Keratinocyte (primary cell): Measurements from ENCODE around the gene CCSER1.

Source experiments
- EZH2 ChIP-seq: IDR thresholded peaks from one replicate; pipeline ENCODE4 v1.6.1; 2012; ENCODE audit warnings: inconsistent platforms, mild to moderate bottlenecking, low read length, moderate library complexity
- TF ChIP-seq, protein P1 (sequence below), 3 experiments: IDR thresholded peaks in 1 of 3; conservative IDR thresholded peaks in 1 of 3; optimal IDR thresholded peaks in 1 of 3; 2 replicates in 2 of 3; 3 replicates in 1 of 3; pipeline versions ENCODE3 to v1.5.1; 2011; ENCODE audit warnings: low read length in 3 of 3, mild to moderate bottlenecking in 3 of 3, moderate library complexity in 2 of 3, control low read depth in 1 of 3, inconsistent platforms in 1 of 3; ENCODE audit not compliant: insufficient read depth in 2 of 3; ENCODE audit errors: extremely low read depth in 1 of 3

DNA sequence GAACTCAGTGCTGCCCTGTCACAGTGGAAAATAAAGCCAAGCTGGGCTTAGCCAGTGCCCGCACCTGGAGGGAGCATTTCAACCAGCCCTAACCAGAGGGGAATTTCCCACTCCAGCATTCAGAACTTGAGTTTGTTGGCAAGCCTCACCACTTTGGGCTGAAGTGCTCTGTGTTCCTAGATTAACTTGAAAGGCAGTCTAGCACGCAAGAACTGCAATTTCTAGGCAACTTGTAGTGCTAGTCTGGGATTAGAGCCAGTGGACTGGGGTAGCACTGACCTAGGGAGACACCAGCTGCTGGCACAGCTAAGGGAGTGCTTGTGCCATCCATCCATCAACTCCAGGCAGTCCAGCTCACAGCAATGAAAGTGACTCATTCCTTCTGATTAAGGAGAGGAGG lies 1115.9 kb downstream of the CCSER1 start:
- TF ChIP-seq, protein P1, sequence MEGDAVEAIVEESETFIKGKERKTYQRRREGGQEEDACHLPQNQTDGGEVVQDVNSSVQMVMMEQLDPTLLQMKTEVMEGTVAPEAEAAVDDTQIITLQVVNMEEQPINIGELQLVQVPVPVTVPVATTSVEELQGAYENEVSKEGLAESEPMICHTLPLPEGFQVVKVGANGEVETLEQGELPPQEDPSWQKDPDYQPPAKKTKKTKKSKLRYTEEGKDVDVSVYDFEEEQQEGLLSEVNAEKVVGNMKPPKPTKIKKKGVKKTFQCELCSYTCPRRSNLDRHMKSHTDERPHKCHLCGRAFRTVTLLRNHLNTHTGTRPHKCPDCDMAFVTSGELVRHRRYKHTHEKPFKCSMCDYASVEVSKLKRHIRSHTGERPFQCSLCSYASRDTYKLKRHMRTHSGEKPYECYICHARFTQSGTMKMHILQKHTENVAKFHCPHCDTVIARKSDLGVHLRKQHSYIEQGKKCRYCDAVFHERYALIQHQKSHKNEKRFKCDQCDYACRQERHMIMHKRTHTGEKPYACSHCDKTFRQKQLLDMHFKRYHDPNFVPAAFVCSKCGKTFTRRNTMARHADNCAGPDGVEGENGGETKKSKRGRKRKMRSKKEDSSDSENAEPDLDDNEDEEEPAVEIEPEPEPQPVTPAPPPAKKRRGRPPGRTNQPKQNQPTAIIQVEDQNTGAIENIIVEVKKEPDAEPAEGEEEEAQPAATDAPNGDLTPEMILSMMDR (optimal IDR thresholded peaks at IDR 0.05 in 1 of 3, IDR thresholded peaks at IDR 0.05 in 1 of 3, conservative IDR thresholded peaks at IDR 0.05 in 1 of 3; ENCODE audit: extremely low read depth in 1 of 3, insufficient read depth in 2 of 3, low read length in 3 of 3) = no peak
- TF ChIP-seq EZH2 = no peak
